RPMI7951 (cell line): ENCODE measurements around the gene CCDC14. TPM values are rescaled to one million over a fixed set of nuclear protein-coding genes. Genes with fewer than 3 reads are reported as not detected.

ENCODE experiments used
- total RNA-seq: library from RNA; depleted of rRNA; stranded (reverse); fragments of >200 nt; shearing (Covaris generic); gene quantifications from 2 replicates; pipeline ENCODE4 v1.2.3, GENCODE V29; 2014; rRNA removed

Gene CCDC14
- total RNA-seq, 1 experiment from 2014 or later, result 58.5 TPM

Other genes starting within 250 kb of the CCDC14 start
- 94.7 and 103 TPM in 2 replicates for gene MYLK, start 76.9 kb downstream of the CCDC14 start, total RNA-seq
- gene ROPN1, start 30.9 kb upstream of the CCDC14 start, total RNA-seq, result 1.3 TPM in 1 of 2 replicates, not detected in the other
- gene KALRN, start 72.1 kb upstream of the CCDC14 start, total RNA-seq, result 0.88 and 1.4 TPM in 2 replicates